HPDE6-E6E7 (cell line): ENCODE results near the gene PLEKHG4.

Experiments
- DNase-seq: peaks from one replicate; pipeline ENCODE4 v3.0.0; 2011; ENCODE audit warnings: missing footprints; ENCODE audit errors: extremely low spot score

Gene PLEKHG4

DNA sequence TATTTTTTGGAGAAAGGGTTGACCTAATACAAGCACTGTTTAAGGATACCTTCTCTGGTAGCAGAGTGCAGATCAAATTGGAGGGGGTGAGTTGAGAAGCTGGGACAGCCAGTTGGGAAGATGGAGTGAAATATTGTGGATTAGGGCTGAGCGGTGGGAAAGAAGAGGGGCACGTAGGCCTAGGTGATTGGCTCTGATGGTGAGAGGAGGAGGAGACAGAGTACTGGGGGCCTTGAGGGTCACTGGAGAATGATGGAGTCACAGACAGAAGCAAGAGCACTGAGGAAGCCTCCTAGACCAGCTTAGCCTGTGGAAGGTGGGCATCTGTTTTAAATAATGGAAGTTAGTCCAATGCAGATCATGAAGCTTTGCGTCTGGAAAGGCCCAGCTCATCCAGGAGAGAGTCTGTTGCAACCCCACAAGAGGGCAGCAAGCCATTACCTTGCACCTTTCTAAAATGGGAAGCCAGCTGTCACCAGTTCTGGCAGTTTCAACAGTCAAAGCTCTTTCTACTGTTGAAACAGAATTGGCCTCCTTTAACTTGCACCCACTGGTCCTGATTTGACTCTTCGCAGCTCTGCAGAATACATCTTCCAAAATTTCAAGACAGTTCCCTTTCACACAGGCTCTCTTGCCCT, 18.8 kb upstream of the PLEKHG4 start:
- DNase-seq: no peak

DNA sequence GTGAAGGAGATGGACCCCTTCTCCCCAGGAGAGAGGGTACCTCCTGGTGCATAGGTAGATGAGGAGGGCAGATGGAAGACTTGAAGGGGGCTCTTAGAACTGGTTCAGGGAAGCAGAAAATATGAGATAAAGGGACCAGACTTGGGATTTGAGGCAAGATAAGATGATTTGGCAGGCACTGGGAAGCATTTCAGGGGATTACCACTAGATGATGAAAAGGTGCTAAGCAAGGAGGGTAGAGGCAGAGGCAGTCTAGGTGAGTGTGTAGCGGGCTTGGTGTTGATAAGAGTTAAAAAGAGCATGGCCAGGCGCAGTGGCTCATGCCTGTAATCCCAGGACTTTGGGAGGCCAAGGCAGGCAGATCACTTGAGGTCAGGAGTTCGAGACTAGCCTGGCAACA, 16.1 kb upstream of the PLEKHG4 start:
- no peak for DNase-seq

- DNase-seq: no peak
Observed at GRCh38 chr16:67264277-67264676, 15.1 kb upstream of the PLEKHG4 start.

- no peak for DNase-seq
Observed at GRCh38 chr16:67264866-67265265, 14.5 kb upstream of the PLEKHG4 start.

GRCh38 chr16:67265834-67266233, 13.5 kb upstream of the PLEKHG4 start:
- no peak for DNase-seq

DNA sequence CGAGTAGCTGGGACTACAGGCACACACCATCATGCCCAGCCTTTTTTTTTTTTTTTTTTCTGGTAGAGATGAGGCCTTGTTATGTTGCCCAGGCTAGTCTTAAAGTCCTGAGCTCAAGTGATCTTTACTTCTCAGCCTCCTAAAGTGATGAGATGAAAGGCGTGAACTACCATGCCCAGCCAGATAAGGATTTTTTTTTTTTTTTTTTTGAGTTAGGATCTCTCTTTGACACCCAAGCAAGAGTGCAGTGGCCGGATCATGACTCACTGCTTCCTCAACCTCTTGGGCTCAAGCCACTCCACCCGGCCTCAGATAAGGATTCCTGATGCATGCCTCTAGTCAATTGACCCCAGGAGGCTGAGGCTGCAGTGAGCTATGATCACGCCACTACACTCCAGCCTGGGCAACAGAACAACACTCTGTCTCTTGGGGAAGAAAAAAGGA, 11.2 kb upstream of the PLEKHG4 start:
- DNase-seq: no peak

DNA sequence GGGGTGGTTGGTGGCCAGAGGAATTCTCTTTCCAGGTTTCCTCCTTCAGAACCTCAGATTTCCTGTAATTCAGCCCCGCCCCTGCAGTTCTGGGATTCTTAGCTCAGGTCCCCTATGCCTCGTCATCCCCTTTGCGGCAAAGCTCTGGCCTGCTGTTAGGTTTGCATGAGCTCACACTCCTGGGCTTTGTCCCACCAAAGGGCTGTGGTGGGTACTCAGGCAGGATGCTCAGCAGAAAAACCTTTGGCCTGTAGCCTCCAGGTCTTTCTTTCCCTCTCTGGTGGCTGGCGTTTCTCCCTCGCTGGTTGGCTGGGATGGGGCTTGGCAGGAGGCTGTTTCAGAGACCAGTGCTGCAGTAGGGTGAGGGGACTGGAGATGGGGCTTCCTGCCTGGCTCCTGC, 9.6 kb upstream of the PLEKHG4 start:
- DNase-seq: no peak

- DNase-seq: no peak
Observed at GRCh38 chr16:67270931-67271338, 8.4 kb upstream of the PLEKHG4 start.

- no peak for DNase-seq
Observed at GRCh38 chr16:67271446-67271845, 7.9 kb upstream of the PLEKHG4 start.

DNA sequence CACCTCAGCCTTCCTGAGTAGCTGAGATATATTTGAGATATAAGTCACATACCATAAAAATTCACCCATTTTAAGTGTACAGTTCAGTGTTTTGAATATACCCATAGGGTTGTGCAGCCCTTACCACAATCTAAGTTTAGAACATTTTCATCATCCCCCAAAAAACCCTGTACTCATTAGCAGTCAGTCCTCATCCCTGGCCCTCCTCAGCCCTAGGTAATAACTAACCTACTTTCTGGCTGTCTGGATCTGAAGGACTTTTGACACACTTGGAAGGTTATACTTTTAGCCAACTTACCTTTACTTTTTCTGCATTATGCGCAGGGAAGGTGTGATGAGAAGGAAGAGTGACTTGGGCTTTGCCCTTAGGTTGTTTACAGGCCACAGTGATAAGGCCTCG, 4.0 kb upstream of the PLEKHG4 start:
- DNase-seq: no peak

DNA sequence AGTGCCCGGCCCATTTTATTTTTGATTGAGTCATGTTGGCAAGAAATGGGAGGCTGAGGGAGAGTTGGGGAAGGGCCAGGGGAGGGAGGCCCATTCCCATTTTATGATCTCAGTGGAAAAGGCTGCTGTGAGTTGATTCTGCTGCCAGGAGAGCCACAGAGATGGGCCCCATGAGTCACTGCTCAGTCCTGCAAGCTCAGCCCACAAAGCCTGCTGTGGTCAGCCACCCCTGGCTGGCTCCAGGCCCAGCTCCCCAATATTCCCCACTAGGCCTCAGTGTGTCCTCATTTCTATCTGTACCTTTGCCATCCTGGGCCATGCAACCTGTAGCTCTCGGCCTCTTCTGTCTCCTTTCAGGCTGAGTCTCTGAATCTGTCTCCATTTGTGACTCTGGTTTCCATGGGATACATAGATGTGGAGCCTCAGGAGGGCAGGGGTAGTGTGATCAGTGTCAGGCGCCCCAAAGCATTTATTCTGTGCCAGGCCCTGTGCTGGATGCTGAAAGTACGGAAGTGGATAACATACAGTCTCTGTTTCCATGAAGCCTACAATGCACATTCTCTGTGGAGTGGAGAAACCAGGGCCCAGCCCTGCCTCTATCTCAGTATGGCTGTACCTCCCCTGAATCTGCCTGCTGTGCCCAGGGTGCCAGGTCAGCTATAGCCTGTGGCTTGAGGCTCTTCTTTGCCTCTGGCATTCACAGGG, 1.9 kb upstream of the PLEKHG4 start:
- DNase-seq: peak; percentile 99

DNA sequence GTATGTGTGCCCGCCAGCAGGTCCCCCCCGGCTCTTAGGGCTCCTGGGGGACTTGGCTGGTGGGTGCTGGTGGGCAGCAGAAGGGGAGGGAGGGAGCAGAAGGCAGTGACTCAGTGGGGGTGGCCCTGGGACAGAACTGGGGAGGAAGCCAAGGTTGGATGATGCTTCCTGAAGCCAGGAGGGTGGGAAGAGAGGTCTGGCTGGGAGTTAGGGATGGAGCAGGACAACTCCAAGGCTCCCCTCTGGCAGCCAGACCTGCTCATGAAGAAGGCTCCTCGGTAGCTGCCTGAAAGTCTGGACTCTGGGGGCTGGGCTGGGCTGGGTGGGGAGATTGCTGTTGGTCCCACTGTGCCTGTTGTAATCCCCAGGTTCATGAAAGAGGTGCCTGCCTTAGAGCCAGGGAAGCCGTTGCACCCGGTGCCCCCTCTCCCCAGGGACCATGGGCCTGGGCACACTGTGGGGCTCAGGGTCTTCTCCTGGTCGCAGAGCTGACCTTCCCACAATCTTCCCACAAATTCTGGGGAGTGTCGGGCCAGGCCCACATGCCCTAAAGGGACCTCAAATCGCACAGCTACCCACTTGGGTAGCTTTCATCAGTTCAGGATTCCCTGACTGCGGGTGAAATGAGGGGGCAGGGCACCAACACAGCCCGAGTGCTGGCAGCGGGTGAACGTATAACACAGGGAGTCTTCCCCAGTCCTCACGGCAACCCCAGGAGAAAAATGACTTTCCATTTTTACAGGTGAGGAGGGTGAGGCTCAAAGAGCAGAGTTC, 1.1 kb upstream of the PLEKHG4 start:
- peak; percentile 48 for DNase-seq

DNA sequence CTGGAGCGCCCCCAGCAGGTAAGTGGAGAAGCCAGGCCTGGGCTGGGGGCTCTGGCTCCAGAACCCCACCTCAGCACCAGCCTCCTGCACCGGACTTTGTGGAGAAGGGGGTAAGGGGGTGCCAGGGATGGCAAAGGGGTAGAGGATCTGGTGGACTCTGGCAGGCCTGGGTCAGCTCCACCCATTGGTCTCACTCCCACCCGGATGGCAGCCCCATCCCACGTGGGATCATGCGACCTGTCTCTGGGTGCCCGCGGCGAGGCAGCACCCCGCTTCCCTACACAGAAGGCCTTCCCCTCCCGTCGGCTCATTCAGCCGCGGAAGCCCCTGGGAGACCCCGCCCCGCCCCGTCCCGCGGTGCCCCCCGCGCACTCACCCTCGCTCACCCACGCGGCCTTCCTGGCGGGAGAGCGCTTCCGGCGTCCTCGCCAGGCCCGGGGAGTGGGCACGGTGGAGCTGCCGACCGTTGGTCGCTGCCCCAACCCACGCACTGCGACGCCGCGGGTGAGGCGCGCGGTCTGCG, 498 bp upstream of the PLEKHG4 start:
- DNase-seq: peak; percentile 77

GRCh38 chr16:67280090-67281015, 1.0 kb downstream of the PLEKHG4 start:
- no peak for DNase-seq

- DNase-seq: no peak
Observed at GRCh38 chr16:67281536-67282446, 2.5 kb downstream of the PLEKHG4 start.

- no peak for DNase-seq
Observed at GRCh38 chr16:67282447-67282805, 3.1 kb downstream of the PLEKHG4 start.

DNA sequence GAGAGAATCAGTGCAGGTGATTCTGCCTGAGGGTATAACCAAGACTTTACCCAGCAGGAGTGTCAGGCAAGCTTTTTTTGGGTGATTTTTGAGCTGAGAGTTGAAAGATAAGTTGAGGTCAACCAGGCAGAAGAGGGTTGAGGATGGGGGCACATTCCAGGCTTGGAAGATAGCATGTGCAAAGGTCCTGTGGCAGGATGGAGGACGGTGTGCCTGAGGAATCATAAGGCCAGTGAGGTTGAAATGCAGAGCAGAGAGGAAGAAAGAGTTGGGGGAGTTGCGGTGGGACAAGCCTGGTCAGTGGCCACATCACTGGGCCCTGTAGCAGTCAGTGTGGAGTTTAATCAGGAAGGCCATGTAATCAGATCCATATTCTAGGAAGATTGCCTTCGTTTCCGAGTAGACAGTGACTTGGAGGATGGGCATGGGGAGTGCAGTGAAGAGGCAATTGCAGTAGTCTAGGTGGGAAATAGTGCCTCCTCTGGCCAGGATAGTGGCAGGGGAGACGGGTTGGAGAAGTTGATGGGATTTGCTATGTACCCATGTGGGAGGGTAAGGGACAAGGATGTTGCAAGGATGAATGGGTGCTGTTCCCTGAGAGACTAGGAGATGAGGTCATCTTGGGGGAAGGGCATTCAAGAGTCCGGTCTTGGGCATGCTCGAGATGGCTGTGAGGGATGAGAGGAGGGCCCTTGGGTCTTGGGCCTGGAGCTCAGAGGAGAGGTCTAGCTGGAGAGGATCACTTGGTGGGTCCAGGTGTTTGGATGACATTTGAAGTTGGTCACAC, 3.9 kb downstream of the PLEKHG4 start:
- DNase-seq: no peak

- no peak for DNase-seq
Observed at GRCh38 chr16:67283826-67284555, 4.7 kb downstream of the PLEKHG4 start.
